NCI-H82 treated with DMSO at 0.1 percent for 48 hours (cell line): ENCODE measurements around the gene CEP57L1.
"Not testable (repeated sequence)": the region's sequence is repeated elsewhere in the genome, so short reads cannot be mapped to it uniquely, and the experiment has no call there.

Experiments
- DNase-seq: peaks from one replicate; lab custom pipeline; 2025; ENCODE audit not compliant: unreplicated experiment; lab: John Stamatoyannopoulos, UW

Gene CEP57L1

GRCh38 chr6:109104512-109104911, 9.2 kb downstream of the CEP57L1 start:
- no peak for DNase-seq

- no peak for DNase-seq
Observed at GRCh38 chr6:109105681-109106080, 10.4 kb downstream of the CEP57L1 start.

GRCh38 chr6:109109663-109110062, 14.4 kb downstream of the CEP57L1 start:
- DNase-seq, result not testable (repeated sequence)

- not testable (repeated sequence) for DNase-seq
Observed at GRCh38 chr6:109112663-109113062, 17.4 kb downstream of the CEP57L1 start.

- DNase-seq, result no peak
Observed at GRCh38 chr6:109117346-109118035, 22.2 kb downstream of the CEP57L1 start.

GRCh38 chr6:109118337-109118736, 23.0 kb downstream of the CEP57L1 start:
- DNase-seq, result peak; percentile 95

GRCh38 chr6:109118871-109119354, 23.6 kb downstream of the CEP57L1 start:
- no peak for DNase-seq

- DNase-seq, result no peak
Observed at GRCh38 chr6:109121411-109121810, 26.1 kb downstream of the CEP57L1 start.

- DNase-seq, result no peak
Observed at GRCh38 chr6:109124219-109124618, 28.9 kb downstream of the CEP57L1 start.

- no peak for DNase-seq
Observed at GRCh38 chr6:109125504-109125903, 30.2 kb downstream of the CEP57L1 start.

- DNase-seq, result no peak
Observed at GRCh38 chr6:109130065-109130464, 34.8 kb downstream of the CEP57L1 start.

- DNase-seq, result not testable (repeated sequence)
Observed at GRCh38 chr6:109135600-109135999, 40.3 kb downstream of the CEP57L1 start.

- DNase-seq, result not testable (repeated sequence)
Observed at GRCh38 chr6:109136039-109136438, 40.7 kb downstream of the CEP57L1 start.

- DNase-seq, result not testable (repeated sequence)
Observed at GRCh38 chr6:109136530-109136929, 41.2 kb downstream of the CEP57L1 start.

GRCh38 chr6:109139109-109139508, 43.8 kb downstream of the CEP57L1 start:
- DNase-seq, result no peak

- not testable (repeated sequence) for DNase-seq
Observed at GRCh38 chr6:109142067-109142466, 46.8 kb downstream of the CEP57L1 start.

GRCh38 chr6:109143191-109143590, 47.9 kb downstream of the CEP57L1 start:
- peak; percentile 78 for DNase-seq

- not testable (repeated sequence) for DNase-seq
Observed at GRCh38 chr6:109148251-109148650, 52.9 kb downstream of the CEP57L1 start.

GRCh38 chr6:109148716-109149115, 53.4 kb downstream of the CEP57L1 start:
- not testable (repeated sequence) for DNase-seq

- DNase-seq, result no peak
Observed at GRCh38 chr6:109153752-109154151, 58.4 kb downstream of the CEP57L1 start.

GRCh38 chr6:109164331-109164730, 69.0 kb downstream of the CEP57L1 start:
- no peak for DNase-seq

- DNase-seq, result no peak
Observed at GRCh38 chr6:109165392-109165974, 70.2 kb downstream of the CEP57L1 start.
